GM19193 (cell line): Measurements from ENCODE around the gene ARHGEF6.

Experiments used
- POLR2A ChIP-seq: IDR thresholded peaks from 4 replicates; pipeline ENCODE4 v1.6.1; 2011; ENCODE audit not compliant: insufficient read depth, insufficient read length; ENCODE audit errors: extremely low read depth

Gene ARHGEF6

GRCh38 chrX:136623396-136623795, 157.3 kb downstream of the ARHGEF6 start:
- TF ChIP-seq POLR2A: no peak

- TF ChIP-seq POLR2A: no peak
Observed at GRCh38 chrX:136622568-136622967, 158.2 kb downstream of the ARHGEF6 start.

GRCh38 chrX:136620780-136621179, 160.0 kb downstream of the ARHGEF6 start:
- no peak for TF ChIP-seq POLR2A

GRCh38 chrX:136619899-136620505, 160.7 kb downstream of the ARHGEF6 start:
- TF ChIP-seq POLR2A: no peak

- TF ChIP-seq POLR2A: no peak
Observed at GRCh38 chrX:136616987-136617685, 163.6 kb downstream of the ARHGEF6 start.
